GM12878 (cell line): ENCODE results near the gene ITPR2. TPM values are rescaled to one million over a fixed set of nuclear protein-coding genes. Genes with fewer than 3 reads are reported as not detected.

ENCODE experiments used
- ATAC-seq: fragments of 200-7000 bp; cut with Tn5 transposase; 3 replicates; pipeline ENCODE4 v1.9.1; 2020; ENCODE audit warnings: mild to moderate bottlenecking, moderate library complexity
- BruUV-seq: library from RNA; stranded (reverse); fragments of 400-500 nt; replicated peaks from 2 replicates; lab custom pipeline; 2021; lab: Mats Ljungman, UMichigan
- CTCF ChIA-PET: fragments of 300-600 bp; sonication (Branson Sonifier 250); formaldehyde crosslinking; extraction: SDS; loops from one replicate; lab custom pipeline; 2021; ENCODE audit warnings: inconsistent platforms; lab: Yijun Ruan, JAX
- POLR2A ChIA-PET: fragments of 350-600 bp; formaldehyde crosslinking; extraction: SDS; loops from one replicate; lab custom pipeline; 2021; ENCODE audit warnings: inconsistent platforms; lab: Charles Lee
- RAD21 ChIA-PET: fragments of 300-600 bp; sonication (Branson Sonifier 250); formaldehyde crosslinking; loops from one replicate; lab custom pipeline; 2023; ENCODE audit warnings: antibody characterized with exemption; ENCODE audit not compliant: unreplicated experiment; lab: Charles Lee
- SMC1A ChIA-PET: fragments of 300-600 bp; sonication (Branson Sonifier 250); formaldehyde crosslinking; loops from one replicate; lab custom pipeline; 2023; ENCODE audit not compliant: unreplicated experiment, uncharacterized antibody; lab: Charles Lee
- DNase-seq: peaks from one replicate; pipeline ENCODE4 v3.0.0-alpha.2; 2011; ENCODE audit warnings: low read depth, low spot score
- FAIRE-seq: peaks from 3 replicates; lab custom pipeline; 2011; peaks lifted over from hg19 to GRCh38; lab: Jason Lieb, UNC
- H2AFZ ChIP-seq: 2 replicates; pipeline ENCODE4 v1.6.0; 2011; ENCODE audit warnings: low read depth, low read length, control low read depth; ENCODE audit not compliant: control insufficient read depth
- H3K27ac ChIP-seq: 2 replicates; pipeline ENCODE4 v1.5.1; 2011; ENCODE audit warnings: control low read depth; ENCODE audit not compliant: control insufficient read depth, insufficient read depth
- H3K27me3 ChIP-seq, 2 experiments: replicated peaks in 1 of 2; 2 replicates each; pipeline versions ENCODE4 v1.6.0 to v1.6.1; 2011; ENCODE audit warnings: low read length in 1 of 2; ENCODE audit not compliant: control insufficient read depth in 2 of 2, insufficient read depth in 2 of 2
- H3K36me3 ChIP-seq, 2 experiments: 2 replicates each; pipeline ENCODE4 v1.5.1; 2011; ENCODE audit warnings: low read length in 1 of 2; ENCODE audit not compliant: control insufficient read depth in 2 of 2, insufficient read depth in 2 of 2
- H3K4me1 ChIP-seq: 2 replicates; pipeline ENCODE4 v1.6.1; 2011; ENCODE audit warnings: mild to moderate bottlenecking, low read length, moderate library complexity, mixed read lengths; ENCODE audit not compliant: control insufficient read depth, insufficient read depth
- H3K4me2 ChIP-seq: 2 replicates; pipeline ENCODE4 v1.6.0; 2011; ENCODE audit warnings: control low read depth; ENCODE audit not compliant: control insufficient read depth, insufficient read depth
- H3K4me3 ChIP-seq: fragments of 200-600 bp; sonication (generic); 2 replicates; pipeline ENCODE4 v1.5.1; 2016
- H3K79me2 ChIP-seq: 2 replicates; pipeline ENCODE4 v1.6.0; 2011; ENCODE audit warnings: low read length; ENCODE audit not compliant: control insufficient read depth, insufficient read depth
- H3K9ac ChIP-seq: 2 replicates; pipeline ENCODE4 v1.8.0; 2011; ENCODE audit warnings: low read length, control low read depth, mixed read lengths; ENCODE audit not compliant: control insufficient read depth, insufficient read depth
- H3K9me3 ChIP-seq: replicated peaks from 3 replicates; pipeline ENCODE4 v1.5.1; 2011; ENCODE audit warnings: mild to moderate bottlenecking, low read length; ENCODE audit not compliant: control insufficient read depth, insufficient read depth
- H4K20me1 ChIP-seq: 2 replicates; pipeline ENCODE4 v1.6.0; 2011; ENCODE audit not compliant: control insufficient read depth, insufficient read depth
- NR2F1 ChIP-seq: fragments of 450-650 bp; conservative IDR thresholded peaks from 2 replicates; pipeline ENCODE4 v1.6.1; 2017; ENCODE audit warnings: mild to moderate bottlenecking
- WGBS: methylation state at CpG from one replicate; pipeline ENCODE4 v1.1.6; 2016; ENCODE audit warnings: low lambda C conversion rate; ENCODE audit not compliant: insufficient replicate concordance, insufficient coverage; ENCODE audit errors: missing lambda C conversion rate; 5-methylcytosine and 5-hydroxymethylcytosine counted together
- in situ Hi-C: fragments of 300-500 bp; cut with MboI; formaldehyde crosslinking; loops from 9 replicates; pipeline ENCODE4 v1.14.3; 2018; ENCODE audit warnings: mixed read lengths
- intact Hi-C: fragments of 100-400 bp; cut with micrococcal nuclease; formaldehyde crosslinking; loops from one replicate; pipeline ENCODE4 v1.14.2; 2022; ENCODE audit not compliant: unreplicated experiment
- polyA plus RNA-seq, 11 experiments: library from polyadenylated mRNA; depleted of rRNA in 4 of 11; unstranded in 6 of 11; stranded (reverse) in 5 of 11; fragments of >200 nt; fragmentation: Nextera tagmentation in 4 of 11; fragmentation: Illumina TruSeq in 1 of 11; extraction: Ambion mirVana in 4 of 11; extraction: Trizol in 1 of 11; gene quantifications; 1 replicate in 1 of 11; 2 replicates in 10 of 11; pipeline versions ENCODE4 v1.2.1 to v1.2.3, GENCODE V29; 2011 to 2016; ENCODE audit warnings: inconsistent platforms in 2 of 11, missing spikeins in 2 of 11, low read depth in 1 of 11
- total RNA-seq, 4 experiments: library from RNA; depleted of rRNA in 3 of 4; stranded (reverse); fragments of >200 nt in 3 of 4; fragmentation: Illumina TruSeq in 1 of 4; extraction: Trizol in 1 of 4; gene quantifications; 2 replicates each; pipeline versions ENCODE4 v1.2.1 to v1.2.3, GENCODE V29; 2013 to 2021
- TF ChIP-seq, protein P1 (sequence below): fragments of 450-650 bp; IDR thresholded peaks from 2 replicates; pipeline ENCODE4 v1.6.1; 2017; ENCODE audit warnings: mild to moderate bottlenecking

Gene ITPR2
- total and polyA plus RNA-seq, 10 of the 15 experiments (the other 5 are each of a cell fraction or from before 2014, with no cell fraction given): 7.5 to 76.2 (median 47.1) TPM

- no peak for ATAC-seq
- H3K36me3 ChIP-seq: peaks cover 0 to 2% of the 10 kb centered on the region in 2 experiments; a peak in 2 of 4 replicates
- H3K4me3 ChIP-seq: no peak overlapping the region
- ChIA-PET POLR2A (interaction anchor here (0.5 to 1.3 kb wide), 5 partner anchors 11 to 432 kb away, joined by 3 to 6 read pairs (median 3); no protein-coding TSS in a partner anchor), CTCF (interaction anchor here (0.6 to 1.9 kb wide), 6 partner anchors 17 to 258 kb away, joined by 3 to 4 read pairs (median 3); no protein-coding TSS in a partner anchor), RAD21 (interaction anchor here (1.0 to 4.0 kb wide), 4 partner anchors 8 to 91 kb away, joined by 3 to 18 read pairs (median 9); no protein-coding TSS in a partner anchor), SMC1A (interaction anchor here (0.6 to 6.0 kb wide), 11 partner anchors 9 to 133 kb away, joined by 3 to 57 read pairs (median 3); no protein-coding TSS in a partner anchor)
- WGBS: 91% methylated on average over 16 of the region's 16 CpGs
- no peak overlapping the region for H3K9ac ChIP-seq
- no TSS peak for BruUV-seq
- peaks cover 32% of the 10 kb centered on the region for H3K79me2 ChIP-seq
- H3K4me2 ChIP-seq: no peak overlapping the region
- DNase-seq: no peak
- intact Hi-C loops (no loop called here), in situ Hi-C loops (no loop called here)
- no peaks in the 10 kb centered on the region for H4K20me1 ChIP-seq
- no peak overlapping the region for H2AFZ ChIP-seq
- TF ChIP-seq NR2F1: no peak
- TF ChIP-seq, protein P1, sequence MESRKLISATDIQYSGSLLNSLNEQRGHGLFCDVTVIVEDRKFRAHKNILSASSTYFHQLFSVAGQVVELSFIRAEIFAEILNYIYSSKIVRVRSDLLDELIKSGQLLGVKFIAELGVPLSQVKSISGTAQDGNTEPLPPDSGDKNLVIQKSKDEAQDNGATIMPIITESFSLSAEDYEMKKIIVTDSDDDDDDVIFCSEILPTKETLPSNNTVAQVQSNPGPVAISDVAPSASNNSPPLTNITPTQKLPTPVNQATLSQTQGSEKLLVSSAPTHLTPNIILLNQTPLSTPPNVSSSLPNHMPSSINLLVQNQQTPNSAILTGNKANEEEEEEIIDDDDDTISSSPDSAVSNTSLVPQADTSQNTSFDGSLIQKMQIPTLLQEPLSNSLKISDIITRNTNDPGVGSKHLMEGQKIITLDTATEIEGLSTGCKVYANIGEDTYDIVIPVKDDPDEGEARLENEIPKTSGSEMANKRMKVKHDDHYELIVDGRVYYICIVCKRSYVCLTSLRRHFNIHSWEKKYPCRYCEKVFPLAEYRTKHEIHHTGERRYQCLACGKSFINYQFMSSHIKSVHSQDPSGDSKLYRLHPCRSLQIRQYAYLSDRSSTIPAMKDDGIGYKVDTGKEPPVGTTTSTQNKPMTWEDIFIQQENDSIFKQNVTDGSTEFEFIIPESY: peak; percentile 50; the same call in 1 of the 2 replicates
- no peaks in the 10 kb centered on the region for H3K27me3 ChIP-seq
- FAIRE-seq: no peak
- peaks cover 9% of the 10 kb centered on the region for H3K9me3 ChIP-seq
- H3K27ac ChIP-seq: no peak overlapping the region
- H3K4me1 ChIP-seq: peaks cover 28% of the 10 kb centered on the region
Observed at GRCh38 chr12:26736563-26737486, 96.2 kb downstream of the ITPR2 start.
